Right lobe of liver (tissue), 6 donors: Measurements from ENCODE around the gene DNAJC21. TPM values are rescaled to one million over a fixed set of nuclear protein-coding genes. Genes with fewer than 3 reads are reported as not detected.

Experiments used
- ATAC-seq, 4 donors: fragments of 200-7000 bp; cut with Tn5 transposase; one replicate each; pipeline ENCODE4 v1.9.1; 2020; ENCODE audit warnings: mild to moderate bottlenecking in 4 of 4, moderate library complexity in 4 of 4
- DNase-seq, 3 donors: peaks; one replicate each; pipeline ENCODE4 v3.0.0-alpha.2; 2020
- H3K27ac ChIP-seq, 3 donors: fragments of 200-600 bp; one replicate each; pipeline ENCODE4 v1.8.0; 2022
- H3K27me3 ChIP-seq, 2 donors: fragments of 200-600 bp; one replicate each; pipeline ENCODE4 v1.8.0; 2022
- H3K36me3 ChIP-seq, 4 donors: fragments of 200-600 bp; sonication (generic) in 1 of 4; one replicate each; pipeline versions ENCODE4 v1.5.1 to v1.8.0; 2017 to 2022; ENCODE audit warnings: control low read depth in 1 of 4
- H3K4me1 ChIP-seq, 4 donors: fragments of 200-600 bp; sonication (generic) in 1 of 4; one replicate each; pipeline versions ENCODE4 v1.5.1 to v1.8.0; 2017 to 2022; ENCODE audit warnings: control low read depth in 1 of 4
- H3K4me3 ChIP-seq, 3 donors: fragments of 200-600 bp; one replicate each; pipeline ENCODE4 v1.8.0; 2022
- H3K9me3 ChIP-seq, 4 donors: fragments of 200-600 bp; sonication (generic) in 1 of 4; one replicate each; pipeline versions ENCODE4 v1.5.1 to v1.8.0; 2017 to 2022; ENCODE audit warnings: control low read depth in 1 of 4
- POLR2A ChIP-seq: fragments of 450-650 bp; IDR thresholded peaks from one replicate; pipeline ENCODE4 v1.6.1; 2017; ENCODE audit warnings: antibody characterized with exemption, mild to moderate bottlenecking
- WGBS: methylation state at CpG from one replicate; pipeline ENCODE4 v1.1.6; 2018; ENCODE audit warnings: low coverage, low lambda C conversion rate; ENCODE audit not compliant: insufficient coverage; ENCODE audit errors: missing lambda C conversion rate; 5-methylcytosine and 5-hydroxymethylcytosine counted together
- intact Hi-C, 2 donors: fragments of 100-400 bp; cut with DNase I; formaldehyde crosslinking; loops; one replicate each; pipeline versions ENCODE4 v1.11.2 to v1.14.1; 2022
- long read RNA-seq: library from polyadenylated mRNA; unstranded; transcript quantifications from one replicate; pipeline ENCODE4 v2.0.0, GENCODE V29; 2019
- total RNA-seq, 6 experiments: library from RNA; depleted of rRNA in 2 of 6; stranded (reverse); fragments of >200 nt in 2 of 6; fragmentation: NEBNext Ultra II Directional in 3 of 6; extraction: Animal tissue kit (Norgen Biotek cat#: 25700) in 3 of 6; gene quantifications; one replicate each; pipeline versions ENCODE4 v1.1.0 to v1.2.4, GENCODE V29; 2016 to 2023
- TF ChIP-seq, protein P1 (sequence below), 4 donors: fragments of 200-600 bp in 3 of 4; fragments of 450-650 bp in 1 of 4; IDR thresholded peaks; one replicate each; pipeline versions ENCODE4 v1.5.1 to v1.8.0; 2016 to 2022; ENCODE audit warnings: antibody characterized with exemption in 4 of 4, mild to moderate bottlenecking in 2 of 4
- donor health status: DM: no; HTN: yes; CAD: no.
- donor health status: DM: no; HTN: no; CAD: no.
- donor health status: DM: no; HTN: no; CAD: no.
- donor health status: DM: no; HTN: yes; CAD: no.
- donor health status: DM: no; HTN: yes; CAD: no.

DNAJC21 gene
- total RNA-seq: 10 to 100 TPM; 13.3 to 23.9 (median 20.2) TPM
- long read RNA-seq: 0 reads

GRCh38 chr5:34929134-34929719, at the start of gene DNAJC21:
DNAJC21 (plus strand) TSS chr5:34929559; CDS start chr5:34929820, 261 bp downstream.
- peak; percentile 95 to 97 (median 96) for ATAC-seq
- intact Hi-C loops: no loop called here
- no peaks in the 10 kb centered on the region for H3K9me3 ChIP-seq
- peak; percentile 99 for DNase-seq
- peak within 1 kb of the TSS; percentile 78 to 87 (median 86) for H3K27ac ChIP-seq
- peaks cover 0 to 17% (median 8%) of the 10 kb centered on the region in 4 donors for H3K4me1 ChIP-seq
- 1% methylated on average over 27 of the region's 63 CpGs for WGBS
- H3K4me3 ChIP-seq: peak within 1 kb of the TSS; percentile 79 to 84 (median 83)
- H3K27me3 ChIP-seq: no peaks in the 10 kb centered on the region
- TF ChIP-seq POLR2A: peak; percentile 18
- TF ChIP-seq, protein P1, sequence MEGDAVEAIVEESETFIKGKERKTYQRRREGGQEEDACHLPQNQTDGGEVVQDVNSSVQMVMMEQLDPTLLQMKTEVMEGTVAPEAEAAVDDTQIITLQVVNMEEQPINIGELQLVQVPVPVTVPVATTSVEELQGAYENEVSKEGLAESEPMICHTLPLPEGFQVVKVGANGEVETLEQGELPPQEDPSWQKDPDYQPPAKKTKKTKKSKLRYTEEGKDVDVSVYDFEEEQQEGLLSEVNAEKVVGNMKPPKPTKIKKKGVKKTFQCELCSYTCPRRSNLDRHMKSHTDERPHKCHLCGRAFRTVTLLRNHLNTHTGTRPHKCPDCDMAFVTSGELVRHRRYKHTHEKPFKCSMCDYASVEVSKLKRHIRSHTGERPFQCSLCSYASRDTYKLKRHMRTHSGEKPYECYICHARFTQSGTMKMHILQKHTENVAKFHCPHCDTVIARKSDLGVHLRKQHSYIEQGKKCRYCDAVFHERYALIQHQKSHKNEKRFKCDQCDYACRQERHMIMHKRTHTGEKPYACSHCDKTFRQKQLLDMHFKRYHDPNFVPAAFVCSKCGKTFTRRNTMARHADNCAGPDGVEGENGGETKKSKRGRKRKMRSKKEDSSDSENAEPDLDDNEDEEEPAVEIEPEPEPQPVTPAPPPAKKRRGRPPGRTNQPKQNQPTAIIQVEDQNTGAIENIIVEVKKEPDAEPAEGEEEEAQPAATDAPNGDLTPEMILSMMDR (IDR thresholded peaks at IDR 0.05): no peak
- peaks cover 0 to 23% (median 9%) of the 10 kb centered on the region in 4 donors for H3K36me3 ChIP-seq

- no peaks in the 10 kb centered on the region for H3K9me3 ChIP-seq
- H3K36me3 ChIP-seq: no peaks in the 10 kb centered on the region
- intact Hi-C loops: no loop called here
- TF ChIP-seq, protein P1 (IDR thresholded peaks at IDR 0.05): no peak
- TF ChIP-seq POLR2A: no peak
- DNase-seq (no peak), ATAC-seq (no peak)
- no peak overlapping the region for H3K4me3 ChIP-seq
- H3K27ac ChIP-seq: no peak overlapping the region
- H3K27me3 ChIP-seq: no peaks in the 10 kb centered on the region
- no peaks in the 10 kb centered on the region for H3K4me1 ChIP-seq
These were observed 48.1 kb upstream of the DNAJC21 start for GRCh38 chr5:34881246-34881645.

DNA sequence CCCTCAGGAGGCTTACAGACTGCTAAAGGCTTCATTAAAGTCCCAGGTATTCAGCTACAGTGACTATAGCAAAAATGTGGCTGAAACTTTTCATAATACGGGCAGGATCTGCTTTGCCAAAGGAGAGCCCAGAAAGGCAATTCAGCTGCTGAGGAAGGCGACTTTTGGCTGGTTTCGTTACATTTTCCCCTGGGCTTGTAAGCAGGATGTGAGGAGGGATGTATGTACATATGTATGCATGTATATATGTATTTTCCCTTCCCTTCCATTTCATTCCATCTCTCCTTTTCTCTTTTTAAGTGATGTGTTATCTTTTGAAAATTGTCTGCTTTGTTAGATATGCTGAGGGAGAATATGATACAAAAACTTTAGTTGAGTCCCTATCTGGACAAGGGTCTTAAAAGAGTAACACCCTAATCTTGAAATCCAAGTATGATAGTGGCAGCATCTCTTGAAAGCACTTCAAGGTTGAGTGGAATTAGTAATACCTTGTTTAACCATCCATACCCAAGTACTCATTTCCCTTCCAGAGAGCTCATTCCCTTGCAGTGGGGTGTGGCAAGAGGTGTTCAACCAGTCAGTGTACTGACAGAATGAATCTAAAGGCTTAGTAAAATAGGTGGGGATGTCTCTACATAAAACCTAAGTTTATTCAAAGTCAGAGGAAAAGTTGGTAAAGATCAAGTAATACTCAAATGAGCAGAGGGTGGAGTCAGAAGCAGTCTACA, 42.8 kb upstream of the DNAJC21 start:
- no peaks in the 10 kb centered on the region for H3K36me3 ChIP-seq
- H3K4me1 ChIP-seq: no peaks in the 10 kb centered on the region
- 87% methylated on average over 2 of the region's 3 CpGs for WGBS
- H3K4me3 ChIP-seq: no peak overlapping the region
- no peak overlapping the region for H3K27ac ChIP-seq
- H3K27me3 ChIP-seq: no peaks in the 10 kb centered on the region
- no peaks in the 10 kb centered on the region for H3K9me3 ChIP-seq
- no peak for TF ChIP-seq POLR2A
- TF ChIP-seq, protein P1 (IDR thresholded peaks at IDR 0.05): no peak
- no peak for ATAC-seq
- intact Hi-C loops: no loop called here
- no peak for DNase-seq

DNA sequence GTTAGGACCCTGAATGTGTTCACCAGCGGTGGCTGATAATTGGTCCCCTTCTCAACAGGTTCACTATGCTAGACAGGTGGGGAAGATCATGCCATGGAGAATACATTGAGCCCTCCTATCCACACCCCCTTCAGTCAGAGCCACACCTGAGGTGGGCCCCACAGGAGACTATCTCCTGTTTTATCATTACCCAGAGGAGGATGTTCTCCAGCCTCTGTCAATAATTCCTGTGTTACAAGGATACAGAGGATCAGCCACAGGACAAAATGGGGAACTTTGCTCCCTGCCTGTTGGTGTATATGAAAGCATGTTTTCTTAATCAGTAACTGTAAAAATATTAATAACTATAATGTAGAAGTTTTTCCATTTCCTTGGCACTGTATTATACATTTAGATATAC, 40.0 kb upstream of the DNAJC21 start:
- DNase-seq (no peak), ATAC-seq (no peak)
- WGBS: no CpG with 5 or more reads among the region's 1 CpG
- Histone ChIP-seq H3K4me3 (no peak overlapping the region), H3K36me3 (no peaks in the 10 kb centered on the region), H3K27ac (no peak overlapping the region), H3K4me1 (no peaks in the 10 kb centered on the region), H3K27me3 (no peaks in the 10 kb centered on the region), H3K9me3 (no peaks in the 10 kb centered on the region)
- intact Hi-C loops: no loop called here
- no peak for TF ChIP-seq POLR2A
- TF ChIP-seq, protein P1 (IDR thresholded peaks at IDR 0.05): no peak
